ENCODE results near the gene MPHOSPH10. TPM values are rescaled to one million over a fixed set of nuclear protein-coding genes. Genes with fewer than 3 reads are reported as not detected.

The MPHOSPH10 gene
- total and polyA plus RNA-seq, 2 donors (not counting 1 experiment from before 2014, with no cell fraction given): 5.6 to 51.8 TPM

DNA sequence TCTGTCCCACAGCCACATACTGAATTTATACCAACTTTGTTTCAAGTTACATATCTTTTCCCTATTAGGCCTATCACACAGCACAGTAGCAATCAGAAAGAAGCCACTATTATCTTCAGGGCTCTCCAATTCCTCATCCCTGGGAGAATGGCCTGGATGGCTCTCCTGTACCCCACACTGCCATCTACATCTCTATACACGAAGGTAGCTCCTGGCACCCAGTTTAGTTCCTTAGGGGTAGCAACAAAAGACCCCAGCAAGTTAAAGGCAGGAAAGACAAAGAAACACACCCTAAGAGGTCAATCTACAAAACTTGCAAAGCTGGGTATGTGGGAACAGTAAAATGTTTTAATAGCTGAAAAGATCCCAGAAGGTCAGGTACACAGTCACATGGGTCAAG is 56.5 kb downstream of the MPHOSPH10 start:
- Histone ChIP-seq H3K36me3 (replicated peaks in 1 of 2; ENCODE audit: control extremely low read depth in 1 of 2, control insufficient read depth in 1 of 2, extremely low read depth in 1 of 2, insufficient read depth in 2 of 2, low read length in 1 of 2) (peaks cover 0 to 15% of the 10 kb centered on the region in 2 experiments), H3K4me2 (replicated peaks; ENCODE audit: low read depth, low read length, poor library complexity, severe bottlenecking) (no peak overlapping the region), H3K9ac (ENCODE audit: low read length) (no peak overlapping the region), H4K20me1 (ENCODE audit: control insufficient read depth, insufficient read depth, low read length, poor library complexity, severe bottlenecking) (no peaks in the 10 kb centered on the region), H3K79me2 (ENCODE audit: control insufficient read depth, insufficient read depth, low read length) (no peaks in the 10 kb centered on the region), H2AFZ (ENCODE audit: insufficient read depth, low read depth, low read length, poor library complexity, severe bottlenecking) (no peak overlapping the region), H3K9me3 (ENCODE audit: control extremely low read depth in 1 of 3, control insufficient read depth in 2 of 3, insufficient read depth in 1 of 3, low read length in 2 of 3) (no peaks in the 10 kb centered on the region), H3K4me1 (ENCODE audit: control insufficient read depth in 2 of 2, insufficient read depth in 2 of 2, low read length in 2 of 2) (no peaks in the 10 kb centered on the region), H3K27me3 (replicated peaks in 1 of 4; ENCODE audit: control extremely low read depth in 1 of 4, control insufficient read depth in 3 of 4, insufficient read depth in 4 of 4, low read length in 3 of 4) (no peaks in the 10 kb centered on the region), H3K27ac (ENCODE audit: low read length in 2 of 2) (no peak overlapping the region), H3K4me3 (ENCODE audit: control extremely low read depth in 1 of 5, extremely low read depth in 1 of 5, insufficient read depth in 1 of 5, low read depth in 2 of 5, low read length in 4 of 5) (no peak overlapping the region)
- intact Hi-C loops (cut with micrococcal nuclease): no loop called here
- no peaks in the 10 kb centered on the region for H3K27me3 Mint-ChIP-seq
- H3K4me3 Mint-ChIP-seq: no peak overlapping the region
- H3K9me3 Mint-ChIP-seq (ENCODE audit: insufficient read depth): no peaks in the 10 kb centered on the region
- POLR2A ChIA-PET: no interaction called here
- CTCF ChIA-PET: interaction anchor here (0.6 to 1.1 kb wide), 2 partner anchors 38 to 198 kb away, joined by 3 to 5 read pairs; no protein-coding TSS in a partner anchor
- DNase-seq: no peak
- no peak for TF ChIP-seq EZH2 (IDR thresholded peaks at IDR 0.05; ENCODE audit: borderline replicate concordance, insufficient read depth, low read depth, low read length, poor library complexity, severe bottlenecking)
- TF ChIP-seq, protein P1, sequence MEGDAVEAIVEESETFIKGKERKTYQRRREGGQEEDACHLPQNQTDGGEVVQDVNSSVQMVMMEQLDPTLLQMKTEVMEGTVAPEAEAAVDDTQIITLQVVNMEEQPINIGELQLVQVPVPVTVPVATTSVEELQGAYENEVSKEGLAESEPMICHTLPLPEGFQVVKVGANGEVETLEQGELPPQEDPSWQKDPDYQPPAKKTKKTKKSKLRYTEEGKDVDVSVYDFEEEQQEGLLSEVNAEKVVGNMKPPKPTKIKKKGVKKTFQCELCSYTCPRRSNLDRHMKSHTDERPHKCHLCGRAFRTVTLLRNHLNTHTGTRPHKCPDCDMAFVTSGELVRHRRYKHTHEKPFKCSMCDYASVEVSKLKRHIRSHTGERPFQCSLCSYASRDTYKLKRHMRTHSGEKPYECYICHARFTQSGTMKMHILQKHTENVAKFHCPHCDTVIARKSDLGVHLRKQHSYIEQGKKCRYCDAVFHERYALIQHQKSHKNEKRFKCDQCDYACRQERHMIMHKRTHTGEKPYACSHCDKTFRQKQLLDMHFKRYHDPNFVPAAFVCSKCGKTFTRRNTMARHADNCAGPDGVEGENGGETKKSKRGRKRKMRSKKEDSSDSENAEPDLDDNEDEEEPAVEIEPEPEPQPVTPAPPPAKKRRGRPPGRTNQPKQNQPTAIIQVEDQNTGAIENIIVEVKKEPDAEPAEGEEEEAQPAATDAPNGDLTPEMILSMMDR (IDR thresholded peaks at IDR 0.05): no peak
- no peak for ATAC-seq (ENCODE audit: low read depth)
- peaks cover 1% of the 10 kb centered on the region for H3K4me1 Mint-ChIP-seq
- WGBS (ENCODE audit: insufficient coverage): no CpG with 5 or more reads among the region's 1 CpG
- no peak overlapping the region for H3K27ac Mint-ChIP-seq

DNA sequence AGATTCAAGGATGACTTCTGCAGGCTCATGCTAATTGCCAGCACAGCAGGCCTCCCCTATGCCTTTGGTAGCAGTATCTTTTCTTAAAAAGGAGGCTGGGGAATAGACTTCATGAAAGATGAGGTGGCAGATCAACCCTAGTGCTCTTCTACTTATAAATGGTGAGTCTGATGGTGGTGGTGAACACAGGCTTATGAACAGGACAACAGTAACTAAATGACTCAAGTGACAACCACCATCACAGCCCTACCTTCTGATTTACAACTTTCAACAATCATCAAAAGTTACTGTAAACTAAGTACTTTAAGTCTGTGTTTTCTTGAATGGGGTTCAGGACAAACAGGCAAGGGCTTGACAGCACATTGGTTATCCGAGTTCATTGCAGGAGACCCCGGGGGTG is 57.2 kb downstream of the MPHOSPH10 start:
- peaks cover 0 to 15% of the 10 kb centered on the region in 2 experiments for H3K36me3 ChIP-seq (replicated peaks in 1 of 2; ENCODE audit: control extremely low read depth in 1 of 2, control insufficient read depth in 1 of 2, extremely low read depth in 1 of 2, insufficient read depth in 2 of 2, low read length in 1 of 2)
- H3K4me1 ChIP-seq (ENCODE audit: control insufficient read depth in 2 of 2, insufficient read depth in 2 of 2, low read length in 2 of 2): no peaks in the 10 kb centered on the region
- H3K27ac ChIP-seq (ENCODE audit: low read length in 2 of 2): no peak overlapping the region
- CTCF ChIA-PET: interaction anchor here (1.1 kb wide), 1 partner anchor 37 kb away, joined by 5 read pairs; no protein-coding TSS in a partner anchor
- Mint-ChIP-seq H3K27ac (no peak overlapping the region), H3K4me3 (no peak overlapping the region), H3K9me3 (ENCODE audit: insufficient read depth) (no peaks in the 10 kb centered on the region), H3K27me3 (no peaks in the 10 kb centered on the region), H3K4me1 (peaks cover 1% of the 10 kb centered on the region)
- H3K79me2 ChIP-seq (ENCODE audit: control insufficient read depth, insufficient read depth, low read length): no peaks in the 10 kb centered on the region
- H3K4me3 ChIP-seq (ENCODE audit: control extremely low read depth in 1 of 5, extremely low read depth in 1 of 5, insufficient read depth in 1 of 5, low read depth in 2 of 5, low read length in 4 of 5): no peak overlapping the region
- no peaks in the 10 kb centered on the region for H4K20me1 ChIP-seq (ENCODE audit: control insufficient read depth, insufficient read depth, low read length, poor library complexity, severe bottlenecking)
- WGBS (ENCODE audit: insufficient coverage): no CpG with 5 or more reads among the region's 2 CpGs
- H3K9ac ChIP-seq (ENCODE audit: low read length): no peak overlapping the region
- H2AFZ ChIP-seq (ENCODE audit: insufficient read depth, low read depth, low read length, poor library complexity, severe bottlenecking): no peak overlapping the region
- H3K4me2 ChIP-seq (replicated peaks; ENCODE audit: low read depth, low read length, poor library complexity, severe bottlenecking): no peak overlapping the region
- POLR2A ChIA-PET: no interaction called here
- H3K27me3 ChIP-seq (replicated peaks in 1 of 4; ENCODE audit: control extremely low read depth in 1 of 4, control insufficient read depth in 3 of 4, insufficient read depth in 4 of 4, low read length in 3 of 4): no peaks in the 10 kb centered on the region
- DNase-seq (no peak), ATAC-seq (ENCODE audit: low read depth) (no peak)
- intact Hi-C loops (cut with micrococcal nuclease): no loop called here
- TF ChIP-seq, protein P1 (IDR thresholded peaks at IDR 0.05): no peak
- no peak for TF ChIP-seq EZH2 (IDR thresholded peaks at IDR 0.05; ENCODE audit: borderline replicate concordance, insufficient read depth, low read depth, low read length, poor library complexity, severe bottlenecking)
- H3K9me3 ChIP-seq (ENCODE audit: control extremely low read depth in 1 of 3, control insufficient read depth in 2 of 3, insufficient read depth in 1 of 3, low read length in 2 of 3): no peaks in the 10 kb centered on the region
